ENCODE measurements around the gene TMCC1.

TMCC1 gene

GRCh38 chr3:129867506-129868124 lies 25.9 kb downstream of the TMCC1 start:
- no peak for TF ChIP-seq SIN3A (IDR thresholded peaks at IDR 0.05; ENCODE audit: borderline replicate concordance, insufficient read depth, low read length)

- TF ChIP-seq REST (IDR thresholded peaks at IDR 0.05; ENCODE audit: insufficient read depth in 1 of 2, low read depth in 2 of 2, low read length in 2 of 2): no peak
- no peak for TF ChIP-seq SIN3A (IDR thresholded peaks at IDR 0.05; ENCODE audit: borderline replicate concordance, insufficient read depth, low read length)
- TF ChIP-seq FOXP2 (optimal IDR thresholded peaks at IDR 0.05; ENCODE audit: borderline replicate concordance, extremely low read depth, extremely low read length, insufficient read depth): no peak
- TF ChIP-seq TAF1 (IDR thresholded peaks at IDR 0.05; ENCODE audit: borderline replicate concordance, insufficient read depth, low read length): no peak
- TF ChIP-seq POLR2AphosphoS5 (IDR thresholded peaks at IDR 0.05; ENCODE audit: low read depth, low read length): no peak
Measured at GRCh38 chr3:129865806-129866205, 27.7 kb downstream of the TMCC1 start.

GRCh38 chr3:129864519-129864918 lies 29.0 kb downstream of the TMCC1 start:
- TF ChIP-seq SIN3A (IDR thresholded peaks at IDR 0.05; ENCODE audit: borderline replicate concordance, insufficient read depth, low read length) (no peak), FOXP2 (optimal IDR thresholded peaks at IDR 0.05; ENCODE audit: borderline replicate concordance, extremely low read depth, extremely low read length, insufficient read depth) (no peak), REST (IDR thresholded peaks at IDR 0.05; ENCODE audit: insufficient read depth in 1 of 2, low read depth in 2 of 2, low read length in 2 of 2) (no peak), POLR2AphosphoS5 (IDR thresholded peaks at IDR 0.05; ENCODE audit: low read depth, low read length) (no peak), TAF1 (IDR thresholded peaks at IDR 0.05; ENCODE audit: borderline replicate concordance, insufficient read depth, low read length) (no peak)

GRCh38 chr3:129859272-129859671 lies 34.2 kb downstream of the TMCC1 start:
- TF ChIP-seq POLR2AphosphoS5 (IDR thresholded peaks at IDR 0.05; ENCODE audit: low read depth, low read length) (no peak), FOXP2 (optimal IDR thresholded peaks at IDR 0.05; ENCODE audit: borderline replicate concordance, extremely low read depth, extremely low read length, insufficient read depth) (no peak), SIN3A (IDR thresholded peaks at IDR 0.05; ENCODE audit: borderline replicate concordance, insufficient read depth, low read length) (no peak), REST (IDR thresholded peaks at IDR 0.05; ENCODE audit: insufficient read depth in 1 of 2, low read depth in 2 of 2, low read length in 2 of 2) (no peak), TAF1 (IDR thresholded peaks at IDR 0.05; ENCODE audit: borderline replicate concordance, insufficient read depth, low read length) (no peak)

DNA sequence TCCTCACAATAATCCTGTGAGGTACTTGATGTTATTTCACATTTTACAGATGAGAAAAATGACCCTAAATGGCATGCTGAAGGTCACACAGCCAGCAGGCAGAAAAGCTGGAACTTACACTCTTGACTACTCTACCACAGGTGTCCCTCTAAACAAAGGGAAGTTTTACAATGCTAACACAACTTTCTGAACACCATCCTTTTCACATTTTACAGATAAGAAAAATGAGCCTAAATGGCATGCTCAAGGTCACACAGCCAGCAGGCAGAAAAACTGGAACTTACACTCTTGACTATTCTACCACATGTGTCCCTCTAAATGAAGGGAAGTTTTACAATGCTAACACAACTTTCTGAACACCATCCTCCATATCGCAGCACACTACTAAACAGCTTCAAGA lies 35.6 kb downstream of the TMCC1 start:
- TF ChIP-seq TAF1 (IDR thresholded peaks at IDR 0.05; ENCODE audit: borderline replicate concordance, insufficient read depth, low read length) (no peak), REST (IDR thresholded peaks at IDR 0.05; ENCODE audit: insufficient read depth in 1 of 2, low read depth in 2 of 2, low read length in 2 of 2) (no peak), POLR2AphosphoS5 (IDR thresholded peaks at IDR 0.05; ENCODE audit: low read depth, low read length) (no peak), SIN3A (IDR thresholded peaks at IDR 0.05; ENCODE audit: borderline replicate concordance, insufficient read depth, low read length) (no peak), FOXP2 (optimal IDR thresholded peaks at IDR 0.05; ENCODE audit: borderline replicate concordance, extremely low read depth, extremely low read length, insufficient read depth) (no peak)
